HEK293 (cell line): ENCODE data around the gene DHPS.

Source experiments
- BCL11B ChIP-seq: fragments of 450-650 bp; formaldehyde crosslinking; IDR thresholded peaks from 2 replicates; pipeline ENCODE4 v1.5.1; 2016; ENCODE audit warnings: low read depth, missing biosample characterization, missing genetic modification characterization
- GLIS2 ChIP-seq: fragments of 450-650 bp; formaldehyde crosslinking; IDR thresholded peaks from 2 replicates; pipeline ENCODE4 v1.5.1; 2016; ENCODE audit warnings: missing biosample characterization, missing genetic modification characterization
- OVOL3 ChIP-seq: fragments of 450-650 bp; formaldehyde crosslinking; IDR thresholded peaks from 2 replicates; pipeline ENCODE4 v1.5.1; 2016; ENCODE audit warnings: missing biosample characterization, missing genetic modification characterization
- PATZ1 ChIP-seq: fragments of 450-650 bp; formaldehyde crosslinking; IDR thresholded peaks from 2 replicates; pipeline ENCODE4 v1.5.1; 2016; ENCODE audit warnings: missing biosample characterization, missing genetic modification characterization
- PRDM1 ChIP-seq: fragments of 450-650 bp; formaldehyde crosslinking; IDR thresholded peaks from 2 replicates; pipeline ENCODE4; 2016; ENCODE audit warnings: missing biosample characterization, missing genetic modification characterization
- PRDM10 ChIP-seq: fragments of 450-650 bp; formaldehyde crosslinking; IDR thresholded peaks from 2 replicates; pipeline ENCODE4 v1.5.1; 2016; ENCODE audit warnings: missing biosample characterization, missing genetic modification characterization
- TRIM28 ChIP-seq: IDR thresholded peaks from 2 replicates; pipeline ENCODE4 v1.6.1; 2011; ENCODE audit warnings: low read length, control low read depth, borderline replicate concordance
- ZBTB11 ChIP-seq: fragments of 450-650 bp; formaldehyde crosslinking; conservative IDR thresholded peaks from 2 replicates; pipeline ENCODE4 v1.5.1; 2016; ENCODE audit warnings: low read depth, missing biosample characterization, missing genetic modification characterization
- ZBTB44 ChIP-seq: fragments of 450-650 bp; IDR thresholded peaks from 2 replicates; pipeline ENCODE4 v1.5.1; 2018; ENCODE audit warnings: missing biosample characterization, mild to moderate bottlenecking, missing genetic modification characterization
- ZFP69B ChIP-seq: fragments of 450-650 bp; formaldehyde crosslinking; IDR thresholded peaks from 2 replicates; pipeline ENCODE4 v1.5.1; 2016; ENCODE audit warnings: missing biosample characterization, missing genetic modification characterization
- ZNF138 ChIP-seq: fragments of 450-650 bp; formaldehyde crosslinking; IDR thresholded peaks from 2 replicates; pipeline ENCODE4 v1.5.1; 2016; ENCODE audit warnings: missing biosample characterization, missing genetic modification characterization, borderline replicate concordance
- ZNF26 ChIP-seq: fragments of 450-650 bp; formaldehyde crosslinking; IDR thresholded peaks from 2 replicates; pipeline ENCODE4 v1.5.1; 2016; ENCODE audit warnings: missing biosample characterization, missing genetic modification characterization
- ZNF324 ChIP-seq: fragments of 450-650 bp; formaldehyde crosslinking; IDR thresholded peaks from 2 replicates; pipeline ENCODE4 v1.5.1; 2016; ENCODE audit warnings: missing biosample characterization, missing genetic modification characterization
- ZNF548 ChIP-seq: fragments of 450-650 bp; formaldehyde crosslinking; IDR thresholded peaks from 2 replicates; pipeline ENCODE4 v1.5.1; 2016; ENCODE audit warnings: missing biosample characterization, missing genetic modification characterization
- ZNF561 ChIP-seq: fragments of 450-650 bp; IDR thresholded peaks from 2 replicates; pipeline ENCODE4 v1.5.1; 2018; ENCODE audit warnings: missing biosample characterization, missing genetic modification characterization, borderline replicate concordance
- ZNF629 ChIP-seq: fragments of 450-650 bp; formaldehyde crosslinking; IDR thresholded peaks from 2 replicates; pipeline ENCODE4 v1.5.1; 2017; ENCODE audit warnings: missing biosample characterization, missing genetic modification characterization
- ZNF639 ChIP-seq: fragments of 450-650 bp; formaldehyde crosslinking; IDR thresholded peaks from 2 replicates; pipeline ENCODE4 v1.5.1; 2016; ENCODE audit warnings: missing biosample characterization, missing genetic modification characterization
- ZNF645 ChIP-seq: fragments of 450-650 bp; formaldehyde crosslinking; IDR thresholded peaks from 2 replicates; pipeline ENCODE4; 2016; ENCODE audit warnings: missing biosample characterization, missing genetic modification characterization
- ZNF707 ChIP-seq: fragments of 450-650 bp; formaldehyde crosslinking; IDR thresholded peaks from 2 replicates; pipeline ENCODE4 v1.5.1; 2016; ENCODE audit warnings: missing biosample characterization, missing genetic modification characterization
- ZNF76 ChIP-seq: fragments of 450-650 bp; formaldehyde crosslinking; IDR thresholded peaks from 2 replicates; pipeline ENCODE4; 2016; ENCODE audit warnings: low read depth, missing biosample characterization, missing genetic modification characterization, borderline replicate concordance

DHPS gene

GRCh38 chr19:12722566-12723380 is 41.1 kb upstream of the DHPS start (continued):
- no peak for TF ChIP-seq ZNF645 (tag by site-specific recombination)
- peak; percentile 34; the same call in 1 of the 2 replicates for TF ChIP-seq BCL11B (tag by site-specific recombination)
- TF ChIP-seq PATZ1 (tag by site-specific recombination): 0 out of 2 replicates have a peak, but pooled peaks have one; percentile 18
- TF ChIP-seq ZBTB11: peak; percentile 83
- peak; percentile 94 for TF ChIP-seq ZNF639 (tag by site-specific recombination)
- TF ChIP-seq TRIM28: no peak
- peak; percentile 61 for TF ChIP-seq PRDM1 (tag by site-specific recombination)
- TF ChIP-seq ZNF324 (tag by site-specific recombination): peak; percentile 95; the same call in 1 of the 2 replicates
- peak; percentile 89 for TF ChIP-seq PRDM10 (tag by site-specific recombination)
- no peak for TF ChIP-seq ZNF707
- TF ChIP-seq ZFP69B: peak; percentile 63; the same call in 1 of the 2 replicates
- TF ChIP-seq ZNF26 (tag by site-specific recombination): no peak
- TF ChIP-seq ZNF629 (tag by site-specific recombination): peak; percentile 85
- TF ChIP-seq ZNF548 (tag by site-specific recombination): no peak
- TF ChIP-seq ZNF561 (tag by site-specific recombination): peak; percentile 51; the same call in 1 of the 2 replicates
- no peak for TF ChIP-seq ZNF138 (tag by site-specific recombination)
- TF ChIP-seq ZBTB44 (tag by site-specific recombination): no peak
- TF ChIP-seq OVOL3 (tag by site-specific recombination): peak; percentile 65; the same call in 1 of the 2 replicates
- TF ChIP-seq GLIS2 (tag by site-specific recombination): no peak
- TF ChIP-seq ZNF76: peak; percentile 89
